HG03439 (cell line): ENCODE measurements around the gene FNBP1.

Source experiments
- ATAC-seq: cut with Tn5 transposase; IDR thresholded peaks from one replicate; pipeline ENCODE4 v1.9.1; 2021; ENCODE audit warnings: mild to moderate bottlenecking, moderate library complexity; ENCODE audit not compliant: unreplicated experiment

Gene FNBP1

DNA sequence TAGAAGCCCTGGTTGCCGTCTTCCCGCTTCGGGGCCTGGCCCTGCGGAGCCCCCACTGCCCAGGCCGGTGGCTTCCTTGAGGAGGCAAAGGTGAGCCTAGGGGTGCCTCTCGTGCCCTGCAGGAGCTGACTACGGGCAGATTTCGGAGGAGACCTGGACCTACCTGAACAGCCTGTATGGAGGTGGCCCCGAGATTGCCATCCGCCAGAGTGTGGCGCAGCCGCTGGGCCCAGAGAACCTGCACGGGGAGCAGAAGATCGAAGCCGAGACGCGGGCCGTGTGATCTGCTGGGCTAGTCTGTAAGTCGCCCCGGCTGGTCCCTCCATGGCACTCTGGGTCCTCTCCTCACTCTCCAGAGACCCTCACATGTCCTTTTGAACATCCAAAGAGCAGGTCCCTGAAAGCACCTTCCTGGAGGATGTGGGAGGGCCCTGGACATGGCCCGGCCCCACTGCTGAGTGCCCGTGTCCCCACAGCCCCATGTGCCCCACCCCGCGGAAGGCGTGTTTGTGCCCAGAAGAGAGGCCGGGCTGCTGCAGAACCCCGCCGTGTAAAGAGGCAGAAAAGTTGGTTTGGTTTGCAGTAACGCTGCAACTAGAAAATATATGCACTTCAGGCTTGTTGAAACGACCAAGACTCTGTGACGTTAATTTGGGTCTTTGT, 162.9 kb downstream of the FNBP1 start:
- ATAC-seq: no peak

DNA sequence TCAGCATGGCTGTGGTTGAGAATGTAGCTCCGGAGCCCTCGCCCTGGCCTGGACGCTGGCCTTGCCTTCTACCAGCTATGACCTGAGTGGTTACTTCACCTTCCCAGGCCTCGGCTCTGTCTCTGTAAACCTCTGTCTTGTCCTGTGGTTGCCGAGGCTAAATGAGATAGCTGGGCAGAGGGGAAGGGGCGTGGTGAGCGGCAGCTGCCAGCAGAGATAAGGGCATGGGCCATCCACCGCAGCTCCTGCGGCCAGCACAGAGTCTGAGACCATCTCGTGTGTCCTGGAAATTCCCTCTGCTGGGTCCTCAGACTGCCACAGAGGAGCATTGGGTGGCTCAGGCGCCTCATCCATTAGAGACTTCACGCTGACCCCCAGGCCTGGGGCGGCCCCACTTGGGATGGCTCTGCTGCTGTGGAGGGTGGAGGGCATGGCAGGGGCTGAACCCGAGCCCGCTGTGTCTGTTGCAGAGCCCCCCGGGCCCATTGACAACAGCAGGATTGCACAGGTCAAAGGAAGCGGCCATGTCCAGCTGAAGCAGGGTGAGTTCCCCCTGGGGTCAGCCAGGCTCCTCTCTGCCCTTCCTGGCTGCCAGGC, 163.8 kb downstream of the FNBP1 start:
- no peak for ATAC-seq

- no peak for ATAC-seq
Observed at GRCh38 chr9:129878291-129878690, 164.7 kb downstream of the FNBP1 start.

DNA sequence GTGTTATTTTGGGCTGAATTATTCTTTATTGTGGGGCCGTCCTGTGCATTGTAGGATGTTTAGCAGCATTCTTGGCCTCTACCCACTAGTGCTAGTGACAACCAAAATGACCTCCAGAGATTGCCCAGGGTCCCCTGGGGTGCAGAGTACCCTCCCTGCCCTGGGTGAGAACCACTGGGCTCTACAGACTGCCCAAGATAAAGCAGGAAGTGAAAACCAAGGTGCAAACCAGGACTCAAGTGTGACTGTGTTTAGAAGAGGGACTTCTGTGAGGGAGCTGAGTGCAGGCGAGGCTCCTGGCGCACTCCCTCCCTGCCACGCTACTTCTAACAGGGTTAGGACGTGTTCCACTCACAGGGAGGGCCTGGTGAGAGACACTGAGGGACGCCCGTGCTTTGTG, 166.2 kb downstream of the FNBP1 start:
- no peak for ATAC-seq

DNA sequence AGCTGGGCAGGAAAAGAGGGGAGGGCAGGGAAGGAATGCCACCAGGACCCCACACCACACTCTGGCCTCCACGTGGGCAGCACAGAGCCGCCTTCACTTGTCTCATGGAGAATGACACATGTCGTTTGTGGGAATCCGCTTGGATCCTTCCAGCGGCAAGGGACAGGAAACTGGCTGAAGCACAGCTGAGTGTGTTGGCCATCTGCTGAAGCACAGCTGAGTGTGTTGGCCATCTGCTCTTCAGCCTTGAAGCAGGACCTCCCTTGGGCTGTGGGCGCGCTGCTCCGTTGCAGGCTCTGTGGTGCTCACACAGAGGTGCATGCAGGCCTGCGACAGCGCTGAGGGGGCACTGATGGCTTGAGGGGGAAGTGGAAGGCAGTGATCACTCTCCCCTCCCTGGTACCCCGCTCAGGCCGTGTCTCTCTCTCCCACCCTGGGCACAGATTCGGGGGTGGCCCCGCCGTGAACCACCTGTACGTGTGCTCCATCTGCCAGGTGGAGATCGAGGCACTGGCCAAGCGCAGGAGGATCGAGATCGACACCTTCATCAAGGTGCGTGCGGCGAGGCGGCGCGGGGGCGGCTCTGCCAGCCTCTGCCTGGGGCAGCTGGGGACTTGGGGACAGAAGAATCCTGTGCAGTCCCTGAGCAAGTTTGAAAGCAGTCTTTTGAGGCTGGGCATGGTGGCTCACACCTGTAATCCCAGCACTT, 167.1 kb downstream of the FNBP1 start:
- ATAC-seq: no peak

DNA sequence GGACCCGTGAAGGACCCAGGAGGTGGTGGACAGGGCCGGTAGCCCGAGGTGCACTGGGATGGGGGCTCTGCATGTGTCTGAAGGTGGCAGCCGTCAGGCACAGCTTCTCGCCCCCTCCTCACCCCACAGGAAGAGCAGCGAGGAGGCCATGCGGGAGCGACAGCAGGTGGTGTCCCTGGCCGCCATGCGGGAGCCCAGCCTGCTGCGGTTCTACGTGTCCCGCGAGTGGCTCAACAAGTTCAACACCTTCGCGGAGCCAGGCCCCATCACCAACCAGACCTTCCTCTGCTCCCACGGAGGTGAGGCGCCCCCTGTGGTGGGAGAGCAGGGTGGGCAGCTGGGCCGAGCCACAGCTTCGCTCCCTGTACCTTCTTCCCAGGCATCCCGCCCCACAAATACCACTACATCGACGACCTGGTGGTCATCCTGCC, 167.8 kb downstream of the FNBP1 start:
- ATAC-seq: no peak

DNA sequence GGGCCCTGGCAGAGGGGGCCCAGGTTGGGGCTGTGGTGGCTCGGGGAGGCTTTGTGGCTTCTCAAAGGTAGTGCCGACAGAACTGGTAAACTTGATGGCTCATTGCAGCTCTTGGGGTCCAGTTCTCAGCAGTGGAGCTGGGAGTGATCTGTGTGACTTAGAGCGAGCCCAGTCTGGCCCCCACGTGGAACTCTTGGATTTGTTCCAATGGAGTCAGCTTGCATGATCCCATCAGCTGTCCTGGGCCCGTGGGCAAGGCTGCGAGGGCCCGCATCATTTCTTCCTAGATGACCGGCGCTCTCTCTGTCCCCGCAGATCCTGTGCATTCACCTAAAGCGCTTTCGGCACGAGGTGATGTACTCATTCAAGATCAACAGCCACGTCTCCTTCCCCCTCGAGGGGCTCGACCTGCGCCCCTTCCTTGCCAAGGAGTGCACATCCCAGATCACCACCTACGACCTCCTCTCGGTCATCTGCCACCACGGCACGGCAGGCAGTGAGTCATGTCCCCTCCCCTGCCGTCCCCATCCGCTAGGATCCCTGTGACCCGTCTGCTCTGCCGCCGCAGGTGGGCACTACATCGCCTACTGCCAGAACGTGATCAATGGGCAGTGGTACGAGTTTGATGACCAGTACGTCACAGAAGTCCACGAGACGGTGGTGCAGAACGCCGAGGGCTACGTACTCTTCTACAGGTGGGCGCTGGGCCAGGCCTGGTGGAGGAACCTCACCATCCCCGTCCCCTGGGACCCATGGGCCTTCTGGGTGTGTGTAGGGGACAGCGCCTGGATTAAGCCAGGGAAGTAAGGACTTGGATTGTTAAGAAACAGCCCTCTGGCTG, 168.5 kb downstream of the FNBP1 start:
- ATAC-seq: no peak

GRCh38 chr9:129873563-129874190, 169.3 kb downstream of the FNBP1 start:
- no peak for ATAC-seq

DNA sequence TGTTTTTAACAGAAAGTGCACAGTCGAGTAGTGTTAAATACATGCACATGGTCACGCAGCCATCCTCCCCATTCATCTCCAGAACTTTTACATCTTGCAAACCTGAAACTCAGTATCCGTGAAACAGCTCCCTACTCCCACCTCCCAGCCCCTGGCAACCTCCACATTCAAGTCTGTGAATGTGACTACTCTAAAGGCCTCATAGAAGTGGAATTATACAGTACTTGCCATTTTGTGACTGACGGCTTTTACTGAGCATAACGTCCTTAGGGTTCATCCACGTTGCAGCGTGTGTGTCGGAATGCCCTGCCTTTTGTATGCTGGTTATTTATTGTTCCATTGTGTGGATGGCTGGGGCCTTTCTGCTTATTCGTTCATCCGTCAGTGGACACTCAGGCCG, 171.9 kb downstream of the FNBP1 start:
- no peak for ATAC-seq

- no peak for ATAC-seq
Observed at GRCh38 chr9:129869585-129870501, 173.1 kb downstream of the FNBP1 start.

GRCh38 chr9:129868872-129869486, 174.0 kb downstream of the FNBP1 start:
- no peak for ATAC-seq

GRCh38 chr9:129868023-129868871, 174.7 kb downstream of the FNBP1 start:
- no peak for ATAC-seq

- ATAC-seq: no peak
Observed at GRCh38 chr9:129867136-129868022, 175.6 kb downstream of the FNBP1 start.

- no peak for ATAC-seq
Observed at GRCh38 chr9:129866394-129867135, 176.4 kb downstream of the FNBP1 start.

DNA sequence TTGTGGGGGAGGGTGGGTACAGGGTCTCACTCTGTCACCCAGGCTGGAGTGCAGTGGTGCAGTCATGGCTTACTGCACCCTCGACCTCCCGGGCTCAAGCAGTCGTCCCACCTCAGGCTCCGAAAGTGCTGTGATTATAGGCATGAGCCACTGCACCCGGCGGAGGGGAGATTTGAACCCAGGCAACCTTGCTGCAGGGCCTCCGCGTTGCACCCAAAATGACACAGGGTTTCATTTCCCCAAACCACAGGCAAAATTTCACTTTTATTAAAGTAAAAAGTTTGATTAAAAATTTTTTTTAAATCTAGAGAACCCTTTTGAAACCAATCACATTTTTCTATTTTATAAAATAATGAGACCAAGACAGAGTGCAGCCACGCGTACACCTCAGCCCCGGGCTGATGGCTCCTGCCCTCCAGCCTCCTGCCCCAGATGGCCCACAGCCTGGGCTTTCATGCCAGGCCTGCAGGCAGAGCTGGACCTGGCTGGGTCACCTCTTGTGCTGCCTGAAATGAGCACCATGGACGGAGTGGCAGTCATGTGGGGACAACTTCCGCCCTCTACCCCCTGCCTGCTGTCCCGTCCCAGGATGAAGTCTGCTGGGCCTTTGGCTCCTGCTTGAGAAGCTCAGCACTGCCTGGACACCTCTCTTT, 177.2 kb downstream of the FNBP1 start:
- ATAC-seq: no peak

GRCh38 chr9:129864991-129865647, 177.9 kb downstream of the FNBP1 start:
- no peak for ATAC-seq
